Colonic mucosa (tissue), 4 donors: ENCODE results near the gene MRPL46. TPM values are rescaled to one million over a fixed set of nuclear protein-coding genes. Genes with fewer than 3 reads are reported as not detected.

Experiments used
- DNase-seq: peaks from one replicate; pipeline ENCODE4 v3.0.0-alpha.2; 2020
- H3K27ac ChIP-seq: fragments of 200-600 bp; one replicate; pipeline ENCODE4 v1.8.0; 2021
- H3K27me3 ChIP-seq: fragments of 200-600 bp; one replicate; pipeline ENCODE4 v1.8.0; 2021
- H3K36me3 ChIP-seq: fragments of 200-600 bp; one replicate; pipeline ENCODE4 v1.8.0; 2021
- H3K4me1 ChIP-seq: fragments of 200-600 bp; one replicate; pipeline ENCODE4 v1.8.0; 2021; ENCODE audit warnings: mild to moderate bottlenecking
- H3K4me3 ChIP-seq: fragments of 200-600 bp; one replicate; pipeline ENCODE4 v1.8.0; 2021
- H3K9ac ChIP-seq, 2 donors: one replicate each; pipeline ENCODE4 v1.7.0; 2013; ENCODE audit warnings: control low read depth in 2 of 2, low read depth in 2 of 2, low read length in 2 of 2
- H3K9me3 ChIP-seq: fragments of 200-600 bp; one replicate; pipeline ENCODE4 v1.8.0; 2021
- CTCF ChIP-seq: fragments of 200-600 bp; IDR thresholded peaks from one replicate; pipeline ENCODE4 v1.8.0; 2022; ENCODE audit warnings: antibody characterized with exemption, mild to moderate bottlenecking
- intact Hi-C: fragments of 100-400 bp; cut with DNase I; formaldehyde crosslinking; loops from one replicate; pipeline ENCODE4 v1.14.1; 2022
- total RNA-seq, 2 donors: library from RNA; stranded (reverse); fragmentation: NEBNext Ultra II Directional in 1 of 2; extraction: Animal tissue kit (Norgen Biotek cat#: 25700) in 1 of 2; gene quantifications; one replicate each; pipeline ENCODE4 v1.2.1, GENCODE V29; 2021
- donor health status: healthy.
- donor health status: DM: no; HTN: no; CAD: no.
- donor health status: DM: no; HTN: no; CAD: no.

MRPL46 gene
- total RNA-seq, 2 donors from 2014 or later, result 20.6 to 40.6 TPM

GRCh38 chr15:88487796-88488523, 20.8 kb upstream of the MRPL46 start:
- H3K4me1 ChIP-seq, result no peaks in the 10 kb centered on the region
- intact Hi-C loops, result no loop called here
- no peak overlapping the region for H3K27ac ChIP-seq
- DNase-seq, result no peak
- no peak for TF ChIP-seq CTCF
- no peak overlapping the region for H3K4me3 ChIP-seq
- no peaks in the 10 kb centered on the region for H3K27me3 ChIP-seq
- no peak overlapping the region for H3K9ac ChIP-seq
- no peaks in the 10 kb centered on the region for H3K36me3 ChIP-seq
- no peaks in the 10 kb centered on the region for H3K9me3 ChIP-seq

GRCh38 chr15:88487178-88487795, 20.1 kb upstream of the MRPL46 start:
- H3K27me3 ChIP-seq, result no peaks in the 10 kb centered on the region
- H3K4me1 ChIP-seq, result no peaks in the 10 kb centered on the region
- intact Hi-C loops, result no loop called here
- H3K9ac ChIP-seq, result no peak overlapping the region
- no peak for TF ChIP-seq CTCF
- no peak for DNase-seq
- no peak overlapping the region for H3K27ac ChIP-seq
- H3K9me3 ChIP-seq, result no peaks in the 10 kb centered on the region
- no peak overlapping the region for H3K4me3 ChIP-seq
- H3K36me3 ChIP-seq, result no peaks in the 10 kb centered on the region

- no peaks in the 10 kb centered on the region for H3K9me3 ChIP-seq
- H3K4me3 ChIP-seq, result no peak overlapping the region
- intact Hi-C loops, result no loop called here
- no peak overlapping the region for H3K27ac ChIP-seq
- TF ChIP-seq CTCF, result no peak
- no peak for DNase-seq
- no peaks in the 10 kb centered on the region for H3K36me3 ChIP-seq
- H3K27me3 ChIP-seq, result no peaks in the 10 kb centered on the region
- no peak overlapping the region for H3K9ac ChIP-seq
- no peaks in the 10 kb centered on the region for H3K4me1 ChIP-seq
Observed at GRCh38 chr15:88484682-88485331, 17.6 kb upstream of the MRPL46 start.

GRCh38 chr15:88482263-88482662, 15.1 kb upstream of the MRPL46 start:
- Histone ChIP-seq H3K4me1 (no peaks in the 10 kb centered on the region), H3K9ac (no peak overlapping the region), H3K27ac (no peak overlapping the region), H3K9me3 (no peaks in the 10 kb centered on the region), H3K4me3 (no peak overlapping the region), H3K27me3 (no peaks in the 10 kb centered on the region), H3K36me3 (no peaks in the 10 kb centered on the region)
- intact Hi-C loops, result no loop called here
- no peak for TF ChIP-seq CTCF
- no peak for DNase-seq

- no peaks in the 10 kb centered on the region for H3K4me1 ChIP-seq
- no peak for DNase-seq
- intact Hi-C loops, result no loop called here
- H3K9me3 ChIP-seq, result no peaks in the 10 kb centered on the region
- no peaks in the 10 kb centered on the region for H3K36me3 ChIP-seq
- no peak for TF ChIP-seq CTCF
- no peak overlapping the region for H3K9ac ChIP-seq
- no peak overlapping the region for H3K27ac ChIP-seq
- no peaks in the 10 kb centered on the region for H3K27me3 ChIP-seq
- no peak overlapping the region for H3K4me3 ChIP-seq
Observed at GRCh38 chr15:88480981-88481380, 13.8 kb upstream of the MRPL46 start.
